Measurements from ENCODE around the gene AKIRIN1. TPM values are rescaled to one million over a fixed set of nuclear protein-coding genes. Genes with fewer than 3 reads are reported as not detected.

The AKIRIN1 gene
- total RNA-seq, 1 donor from 2014 or later, result 37.9 TPM

- H3K4me3 ChIP-seq (ENCODE audit: low read depth, low read length), result peak overlapping the region; percentile 82
- peaks cover 3% of the 10 kb centered on the region for H3K36me3 ChIP-seq (ENCODE audit: control insufficient read depth, insufficient read depth, low read length)
- DNase-seq (ENCODE audit: low read depth) (no peak), FAIRE-seq (no peak)
- no peaks in the 10 kb centered on the region for H3K27me3 ChIP-seq (ENCODE audit: control insufficient read depth, insufficient read depth, low read length)
- TF ChIP-seq, protein P1, sequence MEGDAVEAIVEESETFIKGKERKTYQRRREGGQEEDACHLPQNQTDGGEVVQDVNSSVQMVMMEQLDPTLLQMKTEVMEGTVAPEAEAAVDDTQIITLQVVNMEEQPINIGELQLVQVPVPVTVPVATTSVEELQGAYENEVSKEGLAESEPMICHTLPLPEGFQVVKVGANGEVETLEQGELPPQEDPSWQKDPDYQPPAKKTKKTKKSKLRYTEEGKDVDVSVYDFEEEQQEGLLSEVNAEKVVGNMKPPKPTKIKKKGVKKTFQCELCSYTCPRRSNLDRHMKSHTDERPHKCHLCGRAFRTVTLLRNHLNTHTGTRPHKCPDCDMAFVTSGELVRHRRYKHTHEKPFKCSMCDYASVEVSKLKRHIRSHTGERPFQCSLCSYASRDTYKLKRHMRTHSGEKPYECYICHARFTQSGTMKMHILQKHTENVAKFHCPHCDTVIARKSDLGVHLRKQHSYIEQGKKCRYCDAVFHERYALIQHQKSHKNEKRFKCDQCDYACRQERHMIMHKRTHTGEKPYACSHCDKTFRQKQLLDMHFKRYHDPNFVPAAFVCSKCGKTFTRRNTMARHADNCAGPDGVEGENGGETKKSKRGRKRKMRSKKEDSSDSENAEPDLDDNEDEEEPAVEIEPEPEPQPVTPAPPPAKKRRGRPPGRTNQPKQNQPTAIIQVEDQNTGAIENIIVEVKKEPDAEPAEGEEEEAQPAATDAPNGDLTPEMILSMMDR (IDR thresholded peaks at IDR 0.05; ENCODE audit: insufficient read depth, low read length, severe bottlenecking), result no peak
Measured at GRCh38 chr1:38992412-38993111, 1.5 kb downstream of the AKIRIN1 start.

DNA sequence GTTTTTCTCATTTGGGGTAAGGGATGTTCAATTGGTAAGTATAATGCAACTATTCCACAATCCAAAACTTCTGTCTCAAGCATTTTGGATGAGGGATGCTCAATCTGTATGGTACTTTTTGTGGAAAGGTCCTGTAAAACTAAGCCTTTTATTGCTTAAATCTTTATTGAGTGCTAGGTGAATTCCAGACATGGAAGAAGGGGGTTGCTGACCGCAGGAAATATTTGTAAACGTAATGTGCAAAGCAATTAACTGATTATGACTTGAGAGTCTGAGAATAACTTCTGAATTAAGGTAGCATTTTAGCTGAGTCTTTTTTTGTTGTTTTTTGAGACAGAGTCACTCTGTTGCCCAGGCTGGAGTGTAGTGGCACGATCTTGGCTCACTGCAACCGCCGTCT lies 3.1 kb downstream of the AKIRIN1 start:
- Histone ChIP-seq H3K4me3 (ENCODE audit: low read depth, low read length) (no peak overlapping the region), H3K36me3 (ENCODE audit: control insufficient read depth, insufficient read depth, low read length) (peaks cover 4% of the 10 kb centered on the region), H3K27me3 (ENCODE audit: control insufficient read depth, insufficient read depth, low read length) (no peaks in the 10 kb centered on the region)
- TF ChIP-seq, protein P1 (IDR thresholded peaks at IDR 0.05; ENCODE audit: insufficient read depth, low read length, severe bottlenecking), result no peak
- peak; percentile 32 for FAIRE-seq
- no peak for DNase-seq (ENCODE audit: low read depth)

DNA sequence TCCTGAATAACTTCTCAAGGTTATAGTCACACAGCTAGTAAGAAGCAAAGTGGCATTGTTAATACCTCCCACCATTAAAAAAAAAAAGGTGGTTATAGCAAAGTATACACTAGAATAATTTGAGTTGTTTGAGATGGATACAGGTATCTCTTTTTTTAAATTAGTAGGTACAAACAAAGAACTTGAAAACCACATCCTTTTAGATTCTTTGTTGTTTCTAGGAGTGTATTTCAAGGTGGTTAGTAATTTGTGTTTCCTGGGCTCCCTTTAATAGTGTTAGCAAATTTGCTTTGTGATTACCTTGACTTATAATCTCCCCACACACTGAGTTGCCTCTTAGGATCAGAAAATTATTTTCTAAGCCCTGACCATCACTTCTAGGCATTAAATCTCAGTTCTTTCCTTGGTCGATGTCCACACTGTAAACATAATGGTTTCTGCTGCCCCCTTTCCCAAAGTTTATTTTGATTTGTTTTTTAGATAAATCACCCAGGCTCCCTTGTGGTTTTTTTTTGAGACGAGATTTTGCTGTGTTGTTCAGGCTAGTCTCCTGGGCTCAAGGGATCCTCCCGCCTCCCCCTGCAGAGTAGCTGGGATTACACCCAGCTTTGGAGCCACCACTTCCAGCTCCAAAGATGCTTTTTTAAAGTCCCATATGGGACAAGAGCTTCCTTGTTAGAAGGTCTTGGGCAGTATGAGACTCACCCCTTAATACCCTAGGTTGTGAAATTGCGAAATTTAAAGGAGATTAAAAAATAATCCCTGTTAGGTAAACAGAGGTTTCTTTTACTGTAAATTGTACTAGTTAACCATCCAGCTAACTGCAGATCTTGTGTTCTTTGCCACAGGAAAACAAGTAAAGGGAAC lies 6.2 kb downstream of the AKIRIN1 start:
- FAIRE-seq (no peak), DNase-seq (ENCODE audit: low read depth) (no peak)
- Histone ChIP-seq H3K27me3 (ENCODE audit: control insufficient read depth, insufficient read depth, low read length) (no peaks in the 10 kb centered on the region), H3K36me3 (ENCODE audit: control insufficient read depth, insufficient read depth, low read length) (peaks cover 7% of the 10 kb centered on the region), H3K4me3 (ENCODE audit: low read depth, low read length) (no peak overlapping the region)
- TF ChIP-seq, protein P1 (IDR thresholded peaks at IDR 0.05; ENCODE audit: insufficient read depth, low read length, severe bottlenecking), result no peak

DNA sequence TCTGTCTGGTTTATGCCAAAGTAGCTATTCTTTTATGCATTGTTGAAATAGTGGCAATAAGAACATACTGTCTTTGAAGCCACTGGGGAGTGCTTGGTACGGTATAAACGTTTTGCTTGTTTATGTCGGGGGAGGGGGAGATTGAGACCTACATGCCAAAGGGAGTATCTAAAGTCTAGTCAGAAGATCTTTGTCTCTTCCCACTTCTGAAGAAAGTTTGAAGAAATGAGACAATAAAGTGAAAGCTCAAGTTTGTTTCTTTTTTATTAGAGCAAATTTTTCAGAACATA lies 6.8 kb downstream of the AKIRIN1 start:
- TF ChIP-seq, protein P1 (IDR thresholded peaks at IDR 0.05; ENCODE audit: insufficient read depth, low read length, severe bottlenecking), result no peak
- peaks cover 7% of the 10 kb centered on the region for H3K36me3 ChIP-seq (ENCODE audit: control insufficient read depth, insufficient read depth, low read length)
- FAIRE-seq, result no peak

GRCh38 chr1:39001516-39002421 lies 10.7 kb downstream of the AKIRIN1 start:
- TF ChIP-seq, protein P1 (IDR thresholded peaks at IDR 0.05; ENCODE audit: insufficient read depth, low read length, severe bottlenecking), result no peak
- Histone ChIP-seq H3K27me3 (ENCODE audit: control insufficient read depth, insufficient read depth, low read length) (no peaks in the 10 kb centered on the region), H3K4me3 (ENCODE audit: low read depth, low read length) (no peak overlapping the region), H3K36me3 (ENCODE audit: control insufficient read depth, insufficient read depth, low read length) (peaks cover 16% of the 10 kb centered on the region)
- peak; percentile 66 for FAIRE-seq
- DNase-seq (ENCODE audit: low read depth), result peak; percentile 63

More for the DNA sequence above, 6.8 kb downstream of the AKIRIN1 start:
- Histone ChIP-seq H3K4me3 (ENCODE audit: low read depth, low read length) (no peak overlapping the region), H3K27me3 (ENCODE audit: control insufficient read depth, insufficient read depth, low read length) (no peaks in the 10 kb centered on the region)
- DNase-seq (ENCODE audit: low read depth), result no peak
